ENCODE results near the gene PLCL1. TPM values are rescaled to one million over a fixed set of nuclear protein-coding genes. Genes with fewer than 3 reads are reported as not detected.

Gene PLCL1
- polyA plus RNA-seq, 1 experiment: 0.09 TPM

DNA sequence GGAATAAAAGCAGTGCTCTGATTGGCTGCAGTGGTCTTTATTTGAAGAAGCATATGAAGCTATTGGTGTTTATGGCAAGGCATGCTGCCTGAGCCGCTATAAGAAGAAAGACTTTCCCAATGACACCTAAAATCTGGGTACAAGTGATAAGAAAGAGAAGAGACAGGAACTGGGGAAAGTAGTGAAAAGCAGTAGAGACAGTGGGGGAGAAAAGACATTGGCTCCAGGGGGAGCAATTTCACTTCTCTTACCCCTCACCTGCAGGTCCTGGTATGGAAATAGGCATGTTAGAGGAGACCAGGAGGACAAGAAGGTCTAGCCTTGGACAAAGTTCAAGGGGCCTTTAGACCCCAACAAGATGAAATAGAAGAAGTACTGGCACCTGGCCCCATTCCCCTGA, 47.1 kb downstream of the PLCL1 start:
- peak; percentile 15; the same call in 1 of the 2 replicates for TF ChIP-seq CTCF (IDR thresholded peaks at IDR 0.05; ENCODE audit: insufficient read depth, low read depth, low read length)
- ChIA-PET CTCF (interaction anchor here (0.6 to 2.6 kb wide), 5 partner anchors 13 to 277 kb away, joined by 3 to 6 read pairs (median 4); no protein-coding TSS in a partner anchor), POLR2A (no interaction called here)
- H3K36me3 ChIP-seq (ENCODE audit: control insufficient read depth, insufficient read depth, low read length): no peaks in the 10 kb centered on the region
- DNase-seq (ENCODE audit: low read depth): no peak
- H3K27me3 ChIP-seq (ENCODE audit: control insufficient read depth, insufficient read depth, low read length): 0 out of 2 replicates have a peak, but pooled peaks cover 1% of the 10 kb centered on the region
- H3K4me3 ChIP-seq (ENCODE audit: low read depth, low read length): no peak overlapping the region

DNA sequence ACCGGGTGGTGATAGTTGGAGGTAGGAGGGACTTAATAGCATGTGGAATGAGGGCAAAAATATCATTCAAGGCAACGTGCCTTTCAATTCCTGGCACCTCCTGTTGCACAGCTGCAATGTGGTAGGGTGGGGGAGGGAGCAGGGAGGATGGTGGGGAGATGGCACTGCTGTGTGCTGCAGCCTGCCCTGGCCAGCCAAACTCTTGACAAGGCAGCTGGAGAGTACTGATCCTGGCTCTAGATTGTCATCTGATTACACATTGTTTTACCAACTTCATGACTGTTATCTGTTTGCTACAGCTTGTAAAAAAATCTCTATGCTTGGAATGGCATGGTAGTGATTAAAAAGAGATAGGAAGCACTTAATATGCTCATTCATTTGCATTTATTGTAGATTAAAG, 47.7 kb downstream of the PLCL1 start:
- ChIA-PET POLR2A (no interaction called here), CTCF (interaction anchor here (1.4 to 2.6 kb wide), 3 partner anchors 14 to 276 kb away, joined by 4 to 6 read pairs (median 6); no protein-coding TSS in a partner anchor)
- no peak for DNase-seq (ENCODE audit: low read depth)
- TF ChIP-seq CTCF (IDR thresholded peaks at IDR 0.05; ENCODE audit: insufficient read depth, low read depth, low read length): no peak
- Histone ChIP-seq H3K36me3 (ENCODE audit: control insufficient read depth, insufficient read depth, low read length) (no peaks in the 10 kb centered on the region), H3K4me3 (ENCODE audit: low read depth, low read length) (no peak overlapping the region), H3K27me3 (ENCODE audit: control insufficient read depth, insufficient read depth, low read length) (0 out of 2 replicates have a peak, but pooled peaks cover 1% of the 10 kb centered on the region)

DNA sequence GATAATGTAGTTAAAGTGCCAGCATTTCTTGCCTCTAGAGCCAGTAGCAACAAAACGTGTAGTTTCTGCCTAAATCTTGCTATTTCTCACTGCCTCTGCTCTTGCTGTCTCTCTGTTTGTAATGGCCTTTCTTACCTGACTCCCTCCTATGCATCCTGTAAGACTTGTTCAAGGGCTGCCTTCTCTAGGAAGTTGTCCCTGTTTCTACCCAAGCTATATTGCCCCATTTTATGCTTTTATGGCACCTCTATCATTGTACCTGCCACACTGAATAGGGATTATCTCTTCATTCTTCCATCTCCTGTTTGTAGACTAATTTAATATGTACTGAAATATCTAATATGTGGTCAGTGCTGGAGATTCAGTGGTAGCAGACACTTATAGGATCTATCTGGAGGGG, 49.2 kb downstream of the PLCL1 start:
- ChIA-PET CTCF (interaction anchor here (0.7 to 0.8 kb wide), 3 partner anchors 45 to 274 kb away, joined by 3 read pairs; no protein-coding TSS in a partner anchor), POLR2A (no interaction called here)
- no peak for TF ChIP-seq CTCF (IDR thresholded peaks at IDR 0.05; ENCODE audit: insufficient read depth, low read depth, low read length)

GRCh38 chr2:197857476-197858107, 53.2 kb downstream of the PLCL1 start:
- DNase-seq (ENCODE audit: low read depth): no peak
- H3K36me3 ChIP-seq (ENCODE audit: control insufficient read depth, insufficient read depth, low read length): no peaks in the 10 kb centered on the region
- ChIA-PET CTCF (no interaction called here), POLR2A (no interaction called here)
- no peak overlapping the region for H3K4me3 ChIP-seq (ENCODE audit: low read depth, low read length)
- TF ChIP-seq CTCF (IDR thresholded peaks at IDR 0.05; ENCODE audit: insufficient read depth, low read depth, low read length): no peak
- no peaks in the 10 kb centered on the region for H3K27me3 ChIP-seq (ENCODE audit: control insufficient read depth, insufficient read depth, low read length)

More for the DNA sequence above, 49.2 kb downstream of the PLCL1 start:
- H3K4me3 ChIP-seq (ENCODE audit: low read depth, low read length): no peak overlapping the region
- H3K27me3 ChIP-seq (ENCODE audit: control insufficient read depth, insufficient read depth, low read length): 0 out of 2 replicates have a peak, but pooled peaks cover 1% of the 10 kb centered on the region
- DNase-seq (ENCODE audit: low read depth): no peak
- no peaks in the 10 kb centered on the region for H3K36me3 ChIP-seq (ENCODE audit: control insufficient read depth, insufficient read depth, low read length)

- CTCF ChIA-PET: interaction anchor here (0.5 kb wide), 1 partner anchor 10 kb away, joined by 3 read pairs; no protein-coding TSS in a partner anchor
- POLR2A ChIA-PET: no interaction called here
- no peak overlapping the region for H3K4me3 ChIP-seq (ENCODE audit: low read depth, low read length)
- DNase-seq (ENCODE audit: low read depth): no peak
- no peak for TF ChIP-seq CTCF (IDR thresholded peaks at IDR 0.05; ENCODE audit: insufficient read depth, low read depth, low read length)
- no peaks in the 10 kb centered on the region for H3K27me3 ChIP-seq (ENCODE audit: control insufficient read depth, insufficient read depth, low read length)
- no peaks in the 10 kb centered on the region for H3K36me3 ChIP-seq (ENCODE audit: control insufficient read depth, insufficient read depth, low read length)
These were observed 54.3 kb downstream of the PLCL1 start for GRCh38 chr2:197858607-197859140.
